Measurements from ENCODE around the gene MYH6.
"Not testable (repeated sequence)": the region's sequence is repeated elsewhere in the genome, so short reads cannot be mapped to it uniquely, and the experiment has no call there.

The MYH6 gene

GRCh38 chr14:23407516-23408306 is at the start of gene MYH6:
Gene MYH6, minus strand, starts transcription at chr14:23408273. Its CDS starts 1,050 bp downstream, at chr14:23407223.
- FAIRE-seq: no peak

GRCh38 chr14:23456883-23457586 is 49.0 kb upstream of the MYH6 start:
- DNase-seq (ENCODE audit: insufficient read length, low spot score); FAIRE-seq: not testable (repeated sequence)

More at GRCh38 chr14:23407516-23408306, at the start of gene MYH6:
- DNase-seq (ENCODE audit: insufficient read length, low spot score): no peak

GRCh38 chr14:23454445-23454856 is 46.4 kb upstream of the MYH6 start:
- DNase-seq (ENCODE audit: insufficient read length, low spot score) (no peak), FAIRE-seq (no peak)

GRCh38 chr14:23452237-23452636 is 44.2 kb upstream of the MYH6 start:
- no peak for DNase-seq (ENCODE audit: insufficient read length, low spot score)
- FAIRE-seq: no peak

- no peak for DNase-seq (ENCODE audit: insufficient read length, low spot score)
- FAIRE-seq: no peak
Observed at GRCh38 chr14:23450379-23450778, 42.3 kb upstream of the MYH6 start.

GRCh38 chr14:23449314-23449713 is 41.2 kb upstream of the MYH6 start:
- FAIRE-seq: no peak
- no peak for DNase-seq (ENCODE audit: insufficient read length, low spot score)

GRCh38 chr14:23447361-23448350 is 39.6 kb upstream of the MYH6 start:
- DNase-seq (ENCODE audit: insufficient read length, low spot score) (no peak), FAIRE-seq (no peak)

- DNase-seq (ENCODE audit: insufficient read length, low spot score) (no peak), FAIRE-seq (no peak)
Observed at GRCh38 chr14:23446291-23446851, 38.3 kb upstream of the MYH6 start.

- FAIRE-seq (no peak), DNase-seq (ENCODE audit: insufficient read length, low spot score) (no peak)
Observed at GRCh38 chr14:23445773-23446172, 37.7 kb upstream of the MYH6 start.

- no peak for DNase-seq (ENCODE audit: insufficient read length, low spot score)
- no peak for FAIRE-seq
Observed at GRCh38 chr14:23444314-23444713, 36.2 kb upstream of the MYH6 start.

GRCh38 chr14:23443881-23444280 is 35.8 kb upstream of the MYH6 start:
- DNase-seq (ENCODE audit: insufficient read length, low spot score) (no peak), FAIRE-seq (no peak)

- no peak for FAIRE-seq
- DNase-seq (ENCODE audit: insufficient read length, low spot score): no peak
Observed at GRCh38 chr14:23443411-23443812, 35.3 kb upstream of the MYH6 start.

GRCh38 chr14:23442721-23443356 is 34.8 kb upstream of the MYH6 start:
- no peak for FAIRE-seq
- no peak for DNase-seq (ENCODE audit: insufficient read length, low spot score)

- FAIRE-seq (no peak), DNase-seq (ENCODE audit: insufficient read length, low spot score) (no peak)
Observed at GRCh38 chr14:23441076-23441475, 33.0 kb upstream of the MYH6 start.

- DNase-seq (ENCODE audit: insufficient read length, low spot score): no peak
- no peak for FAIRE-seq
Observed at GRCh38 chr14:23439107-23439835, 31.2 kb upstream of the MYH6 start.

GRCh38 chr14:23438101-23438971 is 30.3 kb upstream of the MYH6 start:
- no peak for DNase-seq (ENCODE audit: insufficient read length, low spot score)
- no peak for FAIRE-seq

- no peak for DNase-seq (ENCODE audit: insufficient read length, low spot score)
- FAIRE-seq: no peak
Observed at GRCh38 chr14:23437133-23438100, 29.3 kb upstream of the MYH6 start.
